Type B pancreatic cell (in vitro differentiated cells): Measurements from ENCODE around the gene DNAJA4. TPM values are rescaled to one million over a fixed set of nuclear protein-coding genes. Genes with fewer than 3 reads are reported as not detected.

Experiments
- DNase-seq: peaks from one replicate; pipeline ENCODE4 v3.0.0; 2021; ENCODE audit warnings: mixed read lengths; ENCODE audit not compliant: unreplicated experiment; ENCODE audit errors: extremely low spot score
- H3K27ac Mint-ChIP-seq: 2 replicates; pipeline ENCODE4 v1.8.0; 2021; ENCODE audit warnings: mild to moderate bottlenecking, mixed read lengths
- H3K27me3 Mint-ChIP-seq: 2 replicates; pipeline ENCODE4 v1.8.0; 2021; ENCODE audit warnings: mixed read lengths
- H3K36me3 Mint-ChIP-seq: 2 replicates; pipeline ENCODE4 v1.8.0; 2021; ENCODE audit warnings: mixed read lengths
- H3K4me1 Mint-ChIP-seq: one replicate; pipeline ENCODE4 v1.8.0; 2021; ENCODE audit warnings: mixed read lengths; ENCODE audit not compliant: unreplicated experiment
- H3K4me3 Mint-ChIP-seq: 2 replicates; pipeline ENCODE4 v1.8.0; 2021; ENCODE audit warnings: mild to moderate bottlenecking, mixed read lengths
- H3K9me3 Mint-ChIP-seq: 2 replicates; pipeline ENCODE4 v1.8.0; 2021; ENCODE audit warnings: mixed read lengths
- total RNA-seq: library from RNA; stranded (reverse); gene quantifications from 2 replicates; pipeline ENCODE4 v1.2.1, GENCODE V29; 2021; ENCODE audit warnings: low replicate concordance
- TF ChIP-seq, protein P1 (sequence below): fragments of 200-600 bp; sonication (generic); conservative IDR thresholded peaks from 2 replicates; pipeline ENCODE4 v1.5.0; 2021; ENCODE audit warnings: antibody characterized with exemption, mild to moderate bottlenecking

Gene DNAJA4
- total RNA-seq, 1 donor from 2014 or later: 0.10 TPM

DNA sequence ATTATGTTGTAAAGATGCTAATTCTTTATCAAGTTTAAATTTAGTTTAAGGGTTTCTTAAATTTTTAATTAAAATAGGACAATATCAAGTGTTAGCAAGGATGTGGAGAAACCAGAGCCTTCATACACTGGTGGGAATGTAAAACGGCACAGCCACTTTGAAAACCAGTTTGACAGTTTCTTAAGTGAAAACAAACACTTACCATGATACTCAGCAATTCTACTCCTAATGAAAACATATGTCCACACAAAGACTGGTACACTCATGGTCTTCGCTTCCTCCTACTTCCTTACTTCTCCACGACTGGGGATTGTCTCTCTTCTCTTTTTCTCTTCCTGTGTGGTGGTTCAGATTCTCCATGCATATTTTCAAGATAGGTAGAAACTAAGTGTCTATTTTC lies 25.9 kb downstream of the DNAJA4 start:
- H3K9me3 Mint-ChIP-seq: no peaks in the 10 kb centered on the region
- TF ChIP-seq, protein P1, sequence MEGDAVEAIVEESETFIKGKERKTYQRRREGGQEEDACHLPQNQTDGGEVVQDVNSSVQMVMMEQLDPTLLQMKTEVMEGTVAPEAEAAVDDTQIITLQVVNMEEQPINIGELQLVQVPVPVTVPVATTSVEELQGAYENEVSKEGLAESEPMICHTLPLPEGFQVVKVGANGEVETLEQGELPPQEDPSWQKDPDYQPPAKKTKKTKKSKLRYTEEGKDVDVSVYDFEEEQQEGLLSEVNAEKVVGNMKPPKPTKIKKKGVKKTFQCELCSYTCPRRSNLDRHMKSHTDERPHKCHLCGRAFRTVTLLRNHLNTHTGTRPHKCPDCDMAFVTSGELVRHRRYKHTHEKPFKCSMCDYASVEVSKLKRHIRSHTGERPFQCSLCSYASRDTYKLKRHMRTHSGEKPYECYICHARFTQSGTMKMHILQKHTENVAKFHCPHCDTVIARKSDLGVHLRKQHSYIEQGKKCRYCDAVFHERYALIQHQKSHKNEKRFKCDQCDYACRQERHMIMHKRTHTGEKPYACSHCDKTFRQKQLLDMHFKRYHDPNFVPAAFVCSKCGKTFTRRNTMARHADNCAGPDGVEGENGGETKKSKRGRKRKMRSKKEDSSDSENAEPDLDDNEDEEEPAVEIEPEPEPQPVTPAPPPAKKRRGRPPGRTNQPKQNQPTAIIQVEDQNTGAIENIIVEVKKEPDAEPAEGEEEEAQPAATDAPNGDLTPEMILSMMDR: no peak

DNA sequence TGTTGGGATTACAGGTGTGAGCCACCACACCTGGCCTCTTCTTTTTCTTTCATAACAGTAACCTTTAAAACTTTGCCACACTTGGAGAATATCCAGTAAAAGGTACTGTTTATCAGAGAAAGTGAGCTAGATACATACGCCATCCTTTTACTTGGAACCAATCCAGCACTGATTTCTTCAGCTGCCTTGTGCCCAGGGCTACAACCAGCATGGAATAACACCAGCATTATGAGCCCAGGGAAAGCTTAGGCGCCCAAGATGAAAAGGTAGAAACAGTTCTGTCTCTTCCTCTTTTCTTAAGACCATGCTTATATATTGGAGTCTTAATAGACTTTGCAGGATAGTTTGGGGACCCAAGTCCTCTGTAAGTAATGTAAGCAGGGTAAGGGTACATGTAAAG lies 26.7 kb downstream of the DNAJA4 start:
- no peak overlapping the region for H3K4me3 Mint-ChIP-seq
- H3K9me3 Mint-ChIP-seq: no peaks in the 10 kb centered on the region
- H3K27ac Mint-ChIP-seq: peak overlapping the region; percentile 91
- H3K4me1 Mint-ChIP-seq: no peaks in the 10 kb centered on the region
- no peak for DNase-seq
- H3K36me3 Mint-ChIP-seq: peaks cover 20% of the 10 kb centered on the region
- TF ChIP-seq, protein P1: no peak
- H3K27me3 Mint-ChIP-seq: no peaks in the 10 kb centered on the region

More for the DNA sequence above, 25.9 kb downstream of the DNAJA4 start:
- no peak overlapping the region for H3K4me3 Mint-ChIP-seq
- H3K4me1 Mint-ChIP-seq: no peaks in the 10 kb centered on the region
- H3K36me3 Mint-ChIP-seq: peaks cover 23% of the 10 kb centered on the region
- peak overlapping the region; percentile 80 for H3K27ac Mint-ChIP-seq
- no peaks in the 10 kb centered on the region for H3K27me3 Mint-ChIP-seq
- no peak for DNase-seq

DNA sequence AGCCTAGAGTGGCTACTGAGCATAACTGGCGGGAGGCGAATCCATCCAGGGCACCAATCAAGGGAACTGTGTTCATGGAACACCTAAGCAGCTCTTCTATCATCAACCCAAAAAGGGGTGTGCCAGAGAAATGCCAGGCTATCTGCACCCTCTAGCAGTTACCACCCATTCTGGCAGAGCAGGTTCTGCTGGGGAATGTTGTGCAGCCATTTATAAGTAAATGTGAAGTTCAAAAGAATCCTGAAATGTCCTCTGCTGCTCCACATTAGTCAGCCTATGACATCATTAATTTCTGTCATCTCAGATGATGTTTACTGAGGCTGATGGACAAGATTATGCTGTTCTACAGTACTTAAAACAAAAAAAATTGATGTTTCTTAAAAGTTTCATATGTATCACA lies 27.3 kb downstream of the DNAJA4 start:
- Mint-ChIP-seq H3K4me3 (peak overlapping the region; percentile 46), H3K4me1 (no peaks in the 10 kb centered on the region), H3K27me3 (no peaks in the 10 kb centered on the region), H3K27ac (peak overlapping the region; percentile 91), H3K36me3 (peaks cover 14% of the 10 kb centered on the region), H3K9me3 (no peaks in the 10 kb centered on the region)
- DNase-seq: no peak
- TF ChIP-seq, protein P1: no peak

DNA sequence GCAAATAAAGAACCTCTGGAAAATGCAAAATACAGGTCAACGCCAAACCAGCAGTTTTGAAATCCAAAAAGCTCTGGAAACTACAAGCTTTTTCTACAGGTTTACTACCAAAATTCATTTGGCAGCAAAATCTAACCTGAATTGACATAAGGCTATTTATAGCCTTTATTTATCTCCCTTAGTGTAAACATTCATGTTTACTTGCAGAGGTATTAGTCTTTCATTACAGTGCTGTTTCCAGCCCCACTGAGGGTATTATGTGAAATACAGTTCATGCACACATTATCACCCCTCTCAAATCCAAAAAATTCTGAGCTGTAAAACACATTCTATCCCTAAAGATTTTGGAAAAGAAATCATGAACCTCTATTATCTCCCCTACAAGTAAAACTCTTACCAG lies 27.9 kb downstream of the DNAJA4 start:
- Mint-ChIP-seq H3K36me3 (peaks cover 9% of the 10 kb centered on the region), H3K9me3 (no peaks in the 10 kb centered on the region), H3K4me1 (no peaks in the 10 kb centered on the region), H3K27me3 (no peaks in the 10 kb centered on the region), H3K4me3 (no peak overlapping the region), H3K27ac (peak overlapping the region; percentile 91)
- TF ChIP-seq, protein P1: no peak
- no peak for DNase-seq

DNA sequence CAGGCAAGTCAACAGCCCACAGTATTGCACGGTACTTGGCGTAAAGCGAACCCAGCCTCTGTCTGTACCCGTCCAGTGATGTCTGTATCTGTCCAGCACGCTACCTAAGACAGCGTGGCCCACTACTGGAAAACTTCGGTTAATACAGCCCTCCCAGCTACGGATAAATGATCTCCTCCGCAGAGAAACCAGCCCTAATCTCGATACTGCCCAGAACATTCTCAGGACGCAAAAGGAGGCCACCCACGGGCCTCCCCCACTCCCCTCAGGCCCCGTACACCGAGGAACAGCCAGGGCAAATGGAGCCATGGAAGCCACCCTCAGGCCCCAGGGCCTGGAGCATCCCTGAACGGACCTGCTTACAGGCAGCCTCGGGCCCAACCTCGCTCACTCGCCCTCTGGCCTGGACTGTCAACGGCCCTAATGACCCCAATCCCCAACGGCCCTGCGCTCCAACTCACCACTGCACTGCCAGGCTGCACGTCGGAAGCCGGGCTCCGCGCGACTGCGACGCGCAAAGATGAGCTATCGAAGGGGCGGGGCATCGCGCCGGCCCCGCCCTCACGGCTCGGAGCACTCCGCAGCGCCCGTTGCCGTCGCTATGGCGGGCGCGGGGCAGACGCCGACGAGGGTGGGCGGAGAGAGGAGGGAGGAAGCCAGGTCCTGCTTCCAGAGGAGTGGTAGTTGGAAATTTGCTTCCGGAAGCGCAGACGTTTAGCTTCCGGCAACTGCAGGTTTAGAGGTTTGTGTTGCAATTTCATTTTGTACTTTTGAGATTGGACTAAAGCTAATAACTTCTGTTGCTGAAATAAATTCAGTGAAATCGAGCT lies 35.0 kb downstream of the DNAJA4 start, which contains the start of gene SKIC8:
TSS of gene SKIC8 (minus strand) at position 509 of the 830 bp plus-strand sequence. CDS start 3,923 bp downstream, outside the sequence.
- peaks cover 21% of the 10 kb centered on the region for H3K4me1 Mint-ChIP-seq
- DNase-seq: peak; percentile 96
- H3K4me3 Mint-ChIP-seq: peak within 1 kb of the TSS; percentile 96
- H3K27ac Mint-ChIP-seq: peak within 1 kb of the TSS; percentile 87
- no peaks in the 10 kb centered on the region for H3K36me3 Mint-ChIP-seq
- TF ChIP-seq, protein P1: no peak
- no peaks in the 10 kb centered on the region for H3K27me3 Mint-ChIP-seq
- no peaks in the 10 kb centered on the region for H3K9me3 Mint-ChIP-seq
